ENCODE results near the gene LIPH. TPM values are rescaled to one million over a fixed set of nuclear protein-coding genes. Genes with fewer than 3 reads are reported as not detected.

LIPH gene
- total RNA-seq, 1 donor from 2014 or later, result 6.9 TPM

- no peak for DNase-seq (ENCODE audit: low spot score in 2 of 2)
- no peak for TF ChIP-seq CTCF (IDR thresholded peaks at IDR 0.05)
- intact Hi-C loops (cut with DNase I), result no loop called here
- Histone ChIP-seq H3K27ac (no peak overlapping the region), H3K4me1 (no peaks in the 10 kb centered on the region), H3K4me3 (no peak overlapping the region), H3K27me3 (no peaks in the 10 kb centered on the region), H3K9me3 (no peaks in the 10 kb centered on the region), H3K36me3 (peaks cover 0 to 15% of the 10 kb centered on the region in 2 donors)
Measured at GRCh38 chr3:185460309-185460708, 92.1 kb downstream of the LIPH start.

GRCh38 chr3:185457376-185457775, 95.0 kb downstream of the LIPH start:
- H3K9me3 ChIP-seq, result no peaks in the 10 kb centered on the region
- no peak for TF ChIP-seq CTCF (IDR thresholded peaks at IDR 0.05)
- H3K4me1 ChIP-seq, result no peaks in the 10 kb centered on the region
- intact Hi-C loops (cut with DNase I), result no loop called here
- peaks cover 0 to 2% of the 10 kb centered on the region in 2 donors for H3K36me3 ChIP-seq
- no peaks in the 10 kb centered on the region for H3K27me3 ChIP-seq
- DNase-seq (ENCODE audit: low spot score in 2 of 2), result no peak
- H3K4me3 ChIP-seq, result no peak overlapping the region
- H3K27ac ChIP-seq, result no peak overlapping the region

Other genes starting within 250 kb of the LIPH start
- 21.9 TPM for gene MAP3K13, start 189.5 kb downstream of the LIPH start, total RNA-seq
- 24.2 TPM for gene TMEM41A, start 53.6 kb downstream of the LIPH start, total RNA-seq
- gene SENP2, start 33.7 kb upstream of the LIPH start, total RNA-seq, result 44.6 TPM

Data from ascending aorta (tissue), 2 donors.